Measurements from ENCODE around the gene FAM174C. TPM values are rescaled to one million over a fixed set of nuclear protein-coding genes. Genes with fewer than 3 reads are reported as not detected.
A peak's percentile ranks its signal among the peaks of the same experiment; 100 is the strongest.

The FAM174C gene
- total and polyA plus RNA-seq, 10 donors, result 35.8 to 134 (median 46.6) TPM

DNA sequence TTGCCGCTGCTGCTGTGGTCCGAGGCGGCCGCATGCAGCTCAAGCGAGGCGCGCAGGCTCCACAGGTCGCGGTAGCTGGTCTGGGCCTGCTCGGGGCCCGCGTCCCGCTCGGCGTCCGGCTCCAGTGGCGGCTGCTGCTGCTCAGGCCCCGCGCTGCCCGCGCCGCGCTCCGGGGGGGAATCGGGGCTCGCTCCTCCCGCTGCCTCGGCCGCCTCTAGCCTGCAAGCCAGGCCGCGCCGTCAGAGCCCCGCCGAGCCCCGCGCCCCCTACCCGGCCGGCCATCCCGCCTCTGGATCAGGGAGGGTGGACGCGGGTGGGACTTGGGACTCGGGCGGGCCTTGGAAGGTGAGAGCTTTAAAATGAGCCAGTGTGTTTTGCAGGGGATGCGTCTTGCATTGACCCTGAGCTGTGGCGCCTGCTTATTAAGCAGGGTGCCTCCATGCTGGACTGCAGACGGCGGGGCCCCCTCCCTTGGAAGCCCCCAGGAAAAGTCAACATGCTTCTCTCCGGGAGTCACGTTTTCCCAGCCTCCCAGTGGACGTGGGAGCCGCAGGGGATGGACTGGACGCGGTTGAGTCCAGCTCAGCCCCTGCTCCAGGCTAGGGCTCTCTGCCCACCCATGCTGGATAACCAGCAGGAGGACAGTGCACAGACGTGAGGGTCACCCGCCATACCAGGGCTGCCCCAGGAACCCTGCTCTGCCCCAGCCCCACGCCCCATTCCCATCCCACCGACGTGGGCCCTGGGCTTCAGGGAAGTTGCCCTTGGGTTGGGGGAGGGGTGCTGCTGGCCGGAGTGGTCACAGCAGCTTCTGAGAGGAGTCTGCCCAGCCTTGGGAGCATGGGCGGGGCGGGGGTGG, 45.2 kb upstream of the FAM174C start:
- peak in 1 of 3 donors; percentile 55 for TF ChIP-seq POLR2AphosphoS5 (IDR thresholded peaks at IDR 0.05)
- TF ChIP-seq, protein P1, sequence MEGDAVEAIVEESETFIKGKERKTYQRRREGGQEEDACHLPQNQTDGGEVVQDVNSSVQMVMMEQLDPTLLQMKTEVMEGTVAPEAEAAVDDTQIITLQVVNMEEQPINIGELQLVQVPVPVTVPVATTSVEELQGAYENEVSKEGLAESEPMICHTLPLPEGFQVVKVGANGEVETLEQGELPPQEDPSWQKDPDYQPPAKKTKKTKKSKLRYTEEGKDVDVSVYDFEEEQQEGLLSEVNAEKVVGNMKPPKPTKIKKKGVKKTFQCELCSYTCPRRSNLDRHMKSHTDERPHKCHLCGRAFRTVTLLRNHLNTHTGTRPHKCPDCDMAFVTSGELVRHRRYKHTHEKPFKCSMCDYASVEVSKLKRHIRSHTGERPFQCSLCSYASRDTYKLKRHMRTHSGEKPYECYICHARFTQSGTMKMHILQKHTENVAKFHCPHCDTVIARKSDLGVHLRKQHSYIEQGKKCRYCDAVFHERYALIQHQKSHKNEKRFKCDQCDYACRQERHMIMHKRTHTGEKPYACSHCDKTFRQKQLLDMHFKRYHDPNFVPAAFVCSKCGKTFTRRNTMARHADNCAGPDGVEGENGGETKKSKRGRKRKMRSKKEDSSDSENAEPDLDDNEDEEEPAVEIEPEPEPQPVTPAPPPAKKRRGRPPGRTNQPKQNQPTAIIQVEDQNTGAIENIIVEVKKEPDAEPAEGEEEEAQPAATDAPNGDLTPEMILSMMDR (IDR thresholded peaks at IDR 0.05 in 8 of 11, conservative IDR thresholded peaks at IDR 0.05 in 3 of 11), result no peak

DNA sequence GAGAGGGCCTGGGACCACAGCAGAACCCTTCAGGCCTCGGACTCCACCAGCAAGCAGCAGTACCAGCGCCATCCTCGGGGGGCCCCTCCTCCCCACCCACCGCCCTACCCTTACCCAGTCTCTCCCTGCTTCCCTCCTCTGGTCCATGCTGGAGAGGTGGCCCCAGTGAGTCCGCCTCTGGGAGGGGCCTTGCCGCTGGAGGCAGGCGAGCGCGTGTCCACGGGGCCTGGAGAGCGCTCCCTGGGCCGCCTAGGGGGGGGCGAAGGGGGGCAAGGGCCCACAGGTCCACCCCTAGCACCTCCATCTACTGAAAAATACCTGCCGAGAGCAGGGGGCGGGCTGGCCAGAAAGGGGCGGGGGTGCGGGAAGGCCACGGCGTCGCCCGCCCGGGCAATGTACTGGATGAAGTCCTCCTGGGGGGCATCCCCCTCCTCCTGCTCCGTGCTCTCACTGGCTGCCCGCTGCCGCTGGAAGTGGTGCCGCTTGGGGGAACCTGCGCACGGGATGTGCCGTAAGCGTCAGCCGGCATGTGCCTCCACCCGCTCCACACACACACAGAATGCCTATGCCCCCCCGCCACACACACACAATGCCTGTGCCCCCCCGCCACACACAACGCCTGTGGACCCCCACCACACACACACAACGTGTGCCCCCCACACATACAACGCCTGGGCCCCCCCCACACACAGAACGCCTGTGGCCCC, 44.4 kb upstream of the FAM174C start:
- H3K4me1 ChIP-seq, result peaks cover 15 to 27% (median 20%) of the 10 kb centered on the region in 6 donors
- no peak overlapping the region for H3K27ac ChIP-seq
- TF ChIP-seq POLR2A (IDR thresholded peaks at IDR 0.05) (no peak), POLR2AphosphoS5 (IDR thresholded peaks at IDR 0.05) (peak in 1 of 3 donors; percentile 30)
- TF ChIP-seq, protein P1 (IDR thresholded peaks at IDR 0.05 in 8 of 11, conservative IDR thresholded peaks at IDR 0.05 in 3 of 11), result no peak
- no peaks in the 10 kb centered on the region for H3K9me3 ChIP-seq
- peaks cover 0 to 7% (median 0%) of the 10 kb centered on the region in 7 donors for H3K27me3 ChIP-seq (replicated peaks in 1 of 7)
- 85 to 89% (median 86%) methylated on average over 24 to 38 of the region's 38 CpGs for WGBS, 5 donors
- peaks cover 0 to 28% (median 24%) of the 10 kb centered on the region in 6 donors for H3K36me3 ChIP-seq
- no peak for DNase-seq
- intact Hi-C loops (cut with DNase I; ENCODE audit: low total_unique reads), result no loop called here
- H3K4me3 ChIP-seq, result no peak overlapping the region

More for the DNA sequence above, 45.2 kb upstream of the FAM174C start:
- peaks cover 15 to 27% (median 20%) of the 10 kb centered on the region in 6 donors for H3K4me1 ChIP-seq
- intact Hi-C loops (cut with DNase I; ENCODE audit: low total_unique reads), result no loop called here
- WGBS, 5 donors, result 89 to 96% (median 92%) methylated on average over 20 to 61 of the region's 61 CpGs
- H3K27ac ChIP-seq, result no peak overlapping the region
- no peaks in the 10 kb centered on the region for H3K9me3 ChIP-seq
- no peak for DNase-seq
- peaks cover 0 to 36% (median 31%) of the 10 kb centered on the region in 6 donors for H3K36me3 ChIP-seq
- no peak overlapping the region for H3K4me3 ChIP-seq
- H3K27me3 ChIP-seq (replicated peaks in 1 of 7), result no peaks in the 10 kb centered on the region

- Histone ChIP-seq H3K27ac (peak overlapping the region in 5 of 8 donors; percentile 15 to 58 (median 46)), H3K27me3 (replicated peaks in 1 of 7) (peaks cover 0 to 18% (median 7%) of the 10 kb centered on the region in 7 donors), H3K9me3 (no peaks in the 10 kb centered on the region), H3K4me3 (no peak overlapping the region), H3K4me1 (peaks cover 17 to 36% (median 22%) of the 10 kb centered on the region in 6 donors), H3K36me3 (peaks cover 0 to 18% (median 13%) of the 10 kb centered on the region in 6 donors)
- TF ChIP-seq POLR2AphosphoS5 (IDR thresholded peaks at IDR 0.05) (no peak), POLR2A (IDR thresholded peaks at IDR 0.05) (no peak)
- TF ChIP-seq, protein P1 (IDR thresholded peaks at IDR 0.05 in 8 of 11, conservative IDR thresholded peaks at IDR 0.05 in 3 of 11), result no peak
- WGBS, 5 donors, result 73 to 86% (median 76%) methylated on average over 10 to 15 of the region's 15 CpGs
- intact Hi-C loops (cut with DNase I; ENCODE audit: low total_unique reads), result no loop called here
- no peak for DNase-seq
Measured at GRCh38 chr19:1231729-1232637, 43.3 kb upstream of the FAM174C start.

All from spleen (tissue), 11 donors.